GM21447 (cell line): ENCODE data around the gene LY6G6C.

Source experiments
- ATAC-seq: cut with Tn5 transposase; IDR thresholded peaks from one replicate; pipeline ENCODE4 v1.9.1; 2021; ENCODE audit not compliant: unreplicated experiment

Gene LY6G6C

DNA sequence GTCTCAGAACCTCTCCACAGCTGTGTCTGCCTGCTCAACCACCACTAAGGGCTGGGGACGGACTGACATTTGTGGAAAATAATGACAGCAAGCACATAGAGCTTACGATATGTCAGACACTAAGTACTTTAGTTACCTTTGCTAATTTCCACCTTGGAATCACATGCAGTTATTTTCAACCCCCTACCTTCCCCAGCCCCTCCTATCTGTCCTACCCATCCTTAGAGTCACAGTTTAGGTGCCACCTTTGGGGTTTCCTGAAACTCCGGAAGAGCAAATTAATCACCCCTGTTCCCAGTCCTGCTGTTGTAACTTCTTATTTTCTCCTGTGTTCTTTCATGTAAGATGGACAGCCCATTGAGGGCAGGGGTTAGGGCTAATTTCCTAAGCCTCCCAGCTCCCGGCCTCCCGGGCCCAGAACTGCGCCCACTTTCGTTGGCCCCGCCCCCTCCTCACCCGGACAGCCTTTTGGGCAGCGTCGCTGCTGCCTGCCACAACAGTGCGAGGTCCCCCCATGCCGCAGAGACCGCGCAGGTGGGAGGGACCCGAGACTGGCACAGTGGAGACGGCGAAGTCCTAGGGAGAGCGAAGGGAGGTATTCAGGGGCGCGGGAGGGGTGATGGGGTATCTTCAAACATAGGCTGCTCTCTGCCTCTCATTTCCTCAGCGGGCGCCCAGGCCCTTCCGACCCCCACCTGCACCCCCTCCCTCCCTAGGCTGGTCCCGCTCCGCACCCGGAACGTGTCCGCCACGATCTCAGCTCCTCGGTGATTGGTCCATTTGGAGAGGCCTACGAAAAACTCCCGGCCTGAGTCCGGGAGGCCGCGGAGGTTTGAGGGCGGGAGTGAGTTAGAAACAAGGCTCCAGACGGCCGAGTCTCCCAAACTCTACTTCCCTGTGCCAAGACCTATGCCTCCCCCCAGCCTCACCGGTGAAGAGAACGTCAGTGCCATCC is 6.4 kb upstream of the LY6G6C start:
- ATAC-seq: no peak

DNA sequence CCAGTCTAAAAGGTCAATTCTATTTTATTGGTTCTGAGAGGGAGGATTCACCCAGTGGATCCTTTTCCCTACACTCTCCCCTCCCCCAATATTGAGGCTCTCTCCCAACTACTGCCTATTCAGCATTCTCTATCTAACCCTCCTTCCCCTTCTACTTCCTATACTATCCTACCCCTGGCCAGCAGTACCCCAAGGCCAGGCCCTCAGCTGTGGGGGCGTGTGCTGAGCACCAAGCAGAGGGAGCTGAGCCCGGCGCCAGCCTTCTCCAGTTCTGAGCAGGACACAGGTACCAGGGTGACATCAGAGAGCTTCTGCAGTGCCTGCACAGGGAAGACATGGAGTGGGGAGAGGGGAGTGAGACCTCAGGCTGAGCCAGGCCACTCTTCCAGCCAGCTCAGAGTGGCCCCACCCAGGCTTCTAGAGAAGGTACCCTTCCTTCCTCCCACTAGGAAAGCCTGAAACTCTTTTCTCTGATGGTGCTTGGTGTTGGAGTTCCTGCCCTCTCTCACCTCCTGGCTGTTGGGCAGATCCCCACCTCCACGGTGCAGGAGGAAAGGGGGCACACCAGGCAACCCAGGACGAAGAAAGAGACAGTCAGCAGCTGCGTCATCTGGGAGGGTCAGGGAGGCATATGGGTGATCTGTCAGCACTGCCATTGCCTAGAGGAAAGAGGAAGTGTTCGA is 5.6 kb upstream of the LY6G6C start:
- ATAC-seq: peak; percentile 48

- ATAC-seq: no peak
Measured at GRCh38 chr6:31725502-31726350, 4.2 kb upstream of the LY6G6C start.

DNA sequence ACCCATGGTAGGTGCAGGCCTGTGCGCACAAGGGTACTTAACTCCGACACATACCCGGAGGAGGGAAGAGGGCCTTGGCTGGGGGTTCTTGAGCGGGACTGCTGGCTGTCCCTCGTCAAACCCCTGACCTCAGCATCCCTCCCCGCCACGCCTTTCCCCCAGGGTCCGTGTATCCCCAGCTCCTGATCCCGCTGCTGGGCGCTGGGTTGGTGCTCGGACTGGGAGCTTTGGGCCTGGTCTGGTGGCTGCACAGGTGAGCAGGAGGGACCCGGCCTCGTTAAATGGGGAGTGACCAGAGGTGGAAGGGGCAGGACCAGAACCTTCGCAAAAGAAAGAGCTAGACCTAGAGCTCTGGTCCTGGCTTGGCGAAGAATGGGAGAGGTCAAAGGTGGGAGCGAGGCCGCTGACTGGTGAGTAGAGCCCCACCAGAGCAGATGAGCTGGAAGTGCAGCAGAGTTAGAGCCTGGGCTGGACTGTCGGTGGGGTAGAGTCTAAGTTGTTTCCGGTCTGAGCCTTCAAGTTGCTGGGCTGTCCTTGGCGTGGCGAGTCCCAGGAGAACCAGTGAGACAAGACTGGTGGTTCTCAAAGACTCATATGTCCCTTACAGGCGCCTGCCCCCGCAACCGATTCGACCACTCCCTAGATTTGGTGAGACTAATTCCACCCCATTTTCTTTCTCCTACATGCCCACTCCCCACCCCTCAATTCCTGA is 2.6 kb upstream of the LY6G6C start:
- no peak for ATAC-seq

DNA sequence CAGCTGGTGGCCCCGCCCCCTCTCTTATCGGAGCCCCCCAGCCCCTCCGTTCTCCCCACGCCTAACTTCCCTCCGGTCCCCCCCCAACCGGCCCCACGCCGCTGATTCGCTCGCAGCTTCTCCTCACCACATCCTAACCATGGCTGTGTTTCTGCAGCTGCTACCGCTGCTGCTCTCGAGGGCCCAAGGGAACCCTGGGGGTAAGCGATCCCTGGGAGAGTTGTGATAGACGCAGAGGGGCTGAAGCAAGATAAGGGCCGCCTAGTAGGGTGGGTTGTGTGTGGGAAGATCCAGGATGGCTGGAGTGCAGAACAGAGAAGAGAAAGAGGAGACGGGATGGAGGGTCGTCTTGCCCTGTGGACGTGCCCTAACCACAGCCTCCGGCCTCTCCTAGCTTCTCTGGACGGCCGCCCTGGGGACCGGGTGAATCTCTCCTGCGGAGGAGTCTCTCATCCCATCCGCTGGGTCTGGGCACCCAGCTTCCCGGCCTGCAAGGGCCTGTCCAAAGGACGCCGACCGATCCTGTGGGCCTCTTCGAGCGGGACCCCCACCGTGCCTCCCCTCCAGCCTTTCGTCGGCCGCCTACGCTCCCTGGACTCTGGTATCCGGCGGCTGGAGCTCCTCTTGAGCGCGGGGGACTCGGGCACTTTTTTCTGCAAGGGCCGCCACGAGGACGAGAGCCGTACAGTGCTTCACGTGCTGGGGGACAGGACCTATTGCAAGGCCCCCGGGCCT is 1.9 kb upstream of the LY6G6C start, which contains the start of gene MPIG6B:
Gene MPIG6B, plus strand, starts transcription at position 129 of the 735 bp plus-strand sequence. Its CDS starts 11 bp downstream, at position 140.
- ATAC-seq: no peak

GRCh38 chr6:31722173-31722572 is 627 bp upstream of the LY6G6C start:
- no peak for ATAC-seq

GRCh38 chr6:31720196-31720770 is 1.3 kb downstream of the LY6G6C start:
- no peak for ATAC-seq

GRCh38 chr6:31719001-31719400 is 2.5 kb downstream of the LY6G6C start:
- ATAC-seq: no peak

- ATAC-seq: no peak
Measured at GRCh38 chr6:31718265-31718664, 3.3 kb downstream of the LY6G6C start.

DNA sequence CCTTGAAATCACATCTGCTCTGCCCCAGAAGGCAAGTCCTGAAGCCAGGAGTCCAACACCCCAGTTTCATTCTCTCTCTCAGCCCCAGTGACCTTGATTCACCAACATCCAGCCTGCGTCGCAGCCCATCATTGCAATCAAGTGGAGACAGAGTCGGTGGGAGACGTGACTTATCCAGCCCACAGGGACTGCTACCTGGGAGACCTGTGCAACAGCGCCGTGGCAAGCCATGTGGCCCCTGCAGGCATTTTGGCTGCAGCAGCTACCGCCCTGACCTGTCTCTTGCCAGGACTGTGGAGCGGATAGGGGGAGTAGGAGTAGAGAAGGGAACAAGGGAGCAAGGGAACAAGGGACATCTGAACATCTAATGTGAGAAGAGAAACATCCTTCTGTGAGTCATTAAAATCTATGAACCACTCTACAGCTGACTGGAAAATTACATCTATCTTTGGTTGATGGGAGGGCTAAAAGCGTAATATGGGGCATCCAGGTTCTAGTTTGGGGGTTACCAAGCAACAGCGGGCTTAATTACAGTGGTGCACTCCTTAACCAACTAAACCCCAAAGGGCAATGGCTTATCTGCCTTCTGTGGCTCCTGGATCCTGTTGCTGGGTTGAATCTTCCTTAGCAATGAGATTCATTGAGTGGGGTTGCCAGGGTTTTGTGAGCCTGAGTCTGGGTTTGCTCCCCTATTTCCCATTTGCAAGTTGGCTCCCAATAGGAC is 3.9 kb downstream of the LY6G6C start:
- ATAC-seq: no peak

GRCh38 chr6:31715022-31715958 is 6.3 kb downstream of the LY6G6C start, which contains the start of gene LY6G6D:
Gene LY6G6D, plus strand, starts transcription at chr6:31715348. Its CDS starts 8 bp downstream, at chr6:31715356.
- ATAC-seq: no peak

- no peak for ATAC-seq
Measured at GRCh38 chr6:31713991-31714684, 7.4 kb downstream of the LY6G6C start.

DNA sequence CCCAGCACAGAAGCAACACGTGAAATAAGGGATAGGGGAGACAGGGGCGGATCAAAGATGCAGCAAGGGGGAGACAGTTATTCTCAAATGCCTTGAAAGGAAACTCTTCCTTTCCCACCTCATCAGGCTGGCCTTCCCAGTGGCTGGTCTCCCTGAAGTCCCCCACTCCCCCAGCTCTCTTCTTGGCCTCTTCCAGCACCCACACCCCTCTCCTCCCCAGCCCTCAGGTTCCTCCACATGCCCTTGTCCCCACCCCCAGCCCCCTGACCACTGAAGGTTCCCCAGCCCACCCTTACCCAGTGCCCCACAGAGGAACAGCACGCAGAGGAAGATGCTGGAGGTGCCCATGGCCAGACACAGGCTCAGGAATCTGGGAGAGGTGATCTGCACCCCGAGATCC is 8.1 kb downstream of the LY6G6C start:
- no peak for ATAC-seq

GRCh38 chr6:31712296-31712695 is 9.2 kb downstream of the LY6G6C start:
- no peak for ATAC-seq

DNA sequence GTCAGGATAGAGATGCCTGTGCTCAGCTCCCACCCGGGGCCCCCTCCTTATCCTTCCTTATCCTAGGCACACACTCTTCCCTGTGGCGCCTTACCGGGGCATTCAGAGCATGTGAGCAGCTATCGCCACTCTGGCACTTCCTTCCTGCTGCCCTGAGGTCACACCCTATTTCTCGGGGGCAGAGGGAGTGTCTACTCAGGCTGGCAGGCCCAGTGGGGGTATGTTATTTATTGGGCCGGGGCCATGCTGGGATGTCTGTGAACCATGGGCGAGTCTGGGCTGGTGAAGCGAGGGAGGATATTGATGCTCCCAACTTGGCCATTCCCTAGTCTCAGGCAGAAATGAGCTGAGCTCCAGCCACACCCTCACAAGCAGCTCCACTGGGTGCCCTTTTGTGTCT is 10.3 kb downstream of the LY6G6C start:
- no peak for ATAC-seq

DNA sequence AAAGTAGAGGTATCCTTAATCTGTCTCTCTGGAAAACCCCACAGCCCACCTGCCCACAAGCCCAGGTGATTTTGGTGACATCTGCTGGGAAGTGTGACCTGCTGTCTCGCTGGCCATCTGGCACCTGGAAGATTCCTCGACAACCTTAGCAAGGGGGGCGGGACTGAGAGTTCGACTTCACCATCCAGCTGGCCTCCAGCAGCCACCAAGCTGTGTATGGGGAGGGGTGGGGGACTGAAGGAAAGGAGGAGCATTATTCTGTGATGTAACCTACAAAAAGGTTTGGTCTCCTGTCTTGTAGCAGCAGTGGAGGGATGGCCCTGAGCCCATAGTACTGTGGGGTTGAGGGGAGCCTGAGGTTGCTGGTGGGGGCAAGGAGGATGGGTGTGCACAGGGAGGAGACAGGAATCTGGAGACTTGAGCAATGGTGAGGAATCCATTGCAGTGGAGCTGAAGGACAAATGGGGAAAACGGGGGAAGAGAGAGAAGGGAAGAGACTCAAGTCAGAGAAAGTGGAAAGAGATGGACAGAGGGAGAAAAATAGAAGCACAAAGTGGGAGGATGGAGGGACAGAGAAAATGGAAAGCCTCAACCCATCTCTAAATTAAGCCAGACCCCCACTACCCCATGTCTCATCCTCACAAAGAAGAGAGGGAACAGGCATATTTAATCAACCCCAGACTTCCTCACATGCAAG is 10.9 kb downstream of the LY6G6C start:
- no peak for ATAC-seq
